GM21360 (cell line): Measurements from ENCODE around the gene PSMC3.
A peak's percentile ranks its signal among the peaks of the same experiment; 100 is the strongest.

ENCODE experiments used
- ATAC-seq: cut with Tn5 transposase; IDR thresholded peaks from one replicate; pipeline ENCODE4 v1.9.1; 2021; ENCODE audit warnings: mild to moderate bottlenecking, moderate library complexity; ENCODE audit not compliant: unreplicated experiment

PSMC3 gene

DNA sequence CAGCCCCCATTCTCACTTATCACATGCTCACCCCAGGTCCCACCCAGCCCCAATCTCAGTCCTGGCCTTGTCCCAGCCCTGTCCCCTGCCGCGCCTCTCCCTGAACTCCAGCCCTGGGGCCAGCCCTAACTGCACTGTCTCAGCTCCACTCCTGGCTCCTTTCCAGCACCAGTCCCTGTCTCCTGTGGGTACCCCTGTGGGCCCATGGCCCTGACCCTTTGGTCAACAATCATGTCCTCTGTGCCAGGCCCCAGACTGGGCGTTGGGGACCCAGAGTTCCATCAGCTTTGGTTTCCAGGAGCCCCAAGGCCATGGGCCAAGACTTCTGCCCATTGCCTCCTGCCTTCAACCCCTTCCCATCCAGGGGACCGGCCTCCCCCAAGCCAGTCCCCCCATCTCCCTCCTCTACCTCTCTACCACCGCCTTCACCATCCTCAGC is 48.6 kb downstream of the PSMC3 start:
- peak; percentile 2 for ATAC-seq

DNA sequence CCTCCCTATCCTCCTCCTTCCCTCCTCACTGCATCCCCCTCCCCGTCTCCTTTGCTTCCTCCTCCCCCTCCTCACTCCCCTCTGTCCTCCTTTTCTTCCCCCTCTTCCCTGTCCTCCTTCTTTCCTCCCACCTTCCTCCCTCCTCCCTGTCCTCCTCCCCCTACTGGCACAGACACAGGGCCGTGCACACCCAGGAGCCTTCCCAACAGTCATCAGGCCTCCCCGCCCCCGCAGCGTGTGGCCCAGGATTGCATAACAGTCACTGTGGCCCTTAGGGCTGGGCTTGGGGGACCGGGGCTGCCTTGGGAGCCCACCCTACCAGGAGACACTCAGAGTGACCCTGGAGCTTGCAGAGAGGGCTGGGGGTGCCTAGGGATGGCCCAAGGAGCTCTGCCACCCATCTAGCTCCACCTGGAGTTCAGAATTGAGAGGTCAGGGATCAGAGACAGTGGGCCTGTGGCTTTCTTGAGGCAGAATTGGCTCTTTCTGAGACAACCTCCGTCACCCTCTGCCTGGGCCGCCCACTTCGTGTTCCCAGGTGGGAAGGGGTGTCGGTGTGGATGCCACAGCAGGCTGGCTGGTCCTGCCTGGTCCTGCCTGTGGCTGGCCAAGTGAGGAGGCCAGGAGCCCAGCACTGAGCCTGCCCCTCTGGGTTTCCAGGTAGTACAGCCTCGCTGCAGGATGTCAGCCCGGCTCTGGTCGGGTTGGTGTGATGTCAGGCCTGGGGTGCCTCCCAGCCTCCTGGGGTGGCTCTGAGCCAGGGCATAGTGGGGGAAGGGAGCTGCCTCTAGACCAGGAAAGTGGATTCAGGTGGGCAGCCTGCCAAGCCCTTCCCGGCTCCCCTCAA is 49.5 kb downstream of the PSMC3 start:
- no peak for ATAC-seq

DNA sequence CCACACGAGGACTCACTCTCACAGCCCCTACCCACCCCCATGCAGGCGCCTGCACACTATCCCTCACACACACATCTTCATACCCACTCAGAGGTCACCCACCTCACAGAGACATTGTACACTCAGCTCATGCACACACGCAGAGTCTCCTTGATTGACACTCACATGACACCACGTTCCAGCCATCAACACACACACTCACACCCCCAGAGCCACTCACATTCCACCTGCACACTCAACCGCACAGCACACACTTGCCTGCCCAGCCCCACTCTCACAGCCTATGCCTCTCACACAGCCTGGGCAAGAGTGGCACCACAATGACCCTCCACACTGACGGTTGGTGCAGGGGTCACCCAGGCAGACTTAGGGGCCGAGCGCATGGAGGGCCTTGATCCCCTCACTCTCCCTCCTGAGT is 50.1 kb downstream of the PSMC3 start:
- ATAC-seq, result no peak

DNA sequence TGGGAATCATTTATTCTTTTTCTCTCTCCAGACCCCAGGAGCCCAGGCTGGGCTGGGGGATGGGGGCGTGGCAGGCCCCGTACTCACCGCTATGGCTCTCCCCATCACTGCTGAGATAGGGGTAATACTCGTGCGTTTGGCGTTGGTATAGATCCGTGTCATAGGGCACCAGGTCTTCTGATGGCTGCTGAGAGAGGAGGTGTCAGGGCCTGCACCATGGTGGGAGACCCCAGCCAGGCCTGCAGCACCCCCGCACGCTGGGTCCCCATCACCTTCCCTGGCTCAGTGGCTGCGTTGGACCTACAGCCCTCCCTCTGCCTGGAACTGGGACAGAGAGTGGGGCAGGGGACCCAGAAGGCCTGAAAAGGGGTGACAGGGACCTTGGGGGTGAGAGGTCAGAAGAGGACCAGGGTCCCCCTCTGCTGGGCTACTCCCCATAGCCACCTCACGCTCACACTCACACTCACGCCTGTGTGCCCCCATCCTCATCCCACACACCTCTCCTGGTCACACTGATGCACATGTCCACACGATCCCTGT is 50.6 kb downstream of the PSMC3 start:
- ATAC-seq, result no peak

DNA sequence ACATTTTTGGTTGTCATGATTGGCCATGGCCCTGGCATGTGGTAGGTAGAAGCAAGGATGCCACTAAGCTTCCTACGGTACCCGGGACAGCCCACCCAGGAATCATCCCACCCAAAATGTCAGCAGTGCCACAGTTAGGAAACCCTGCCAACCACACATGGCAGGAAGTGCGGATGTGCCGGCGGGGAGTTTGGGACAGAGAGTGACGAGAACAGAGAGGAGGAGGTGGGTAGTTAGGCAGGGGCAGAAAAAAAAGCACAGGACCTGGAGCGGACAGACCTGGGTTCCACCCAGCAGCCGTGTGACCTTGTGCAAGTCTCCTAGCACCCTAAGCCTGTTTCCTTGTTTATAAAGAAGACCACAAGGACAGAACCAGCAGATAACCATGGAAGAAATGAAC is 51.2 kb downstream of the PSMC3 start:
- no peak for ATAC-seq

DNA sequence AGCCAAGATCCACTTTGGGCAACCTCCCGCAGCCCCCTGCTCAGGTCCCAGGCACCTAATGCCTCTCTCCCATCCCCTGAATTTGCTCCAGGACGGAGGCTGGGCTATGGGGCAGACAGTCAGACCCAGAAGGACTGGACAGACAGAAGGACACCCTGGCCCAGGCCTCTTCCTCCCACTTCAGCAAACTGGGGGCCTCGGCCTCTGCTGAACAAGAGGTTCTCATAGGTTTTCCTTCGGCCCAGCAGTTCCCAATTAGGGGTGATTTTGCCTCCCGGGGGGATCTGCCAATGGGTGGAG is 51.6 kb downstream of the PSMC3 start:
- no peak for ATAC-seq

DNA sequence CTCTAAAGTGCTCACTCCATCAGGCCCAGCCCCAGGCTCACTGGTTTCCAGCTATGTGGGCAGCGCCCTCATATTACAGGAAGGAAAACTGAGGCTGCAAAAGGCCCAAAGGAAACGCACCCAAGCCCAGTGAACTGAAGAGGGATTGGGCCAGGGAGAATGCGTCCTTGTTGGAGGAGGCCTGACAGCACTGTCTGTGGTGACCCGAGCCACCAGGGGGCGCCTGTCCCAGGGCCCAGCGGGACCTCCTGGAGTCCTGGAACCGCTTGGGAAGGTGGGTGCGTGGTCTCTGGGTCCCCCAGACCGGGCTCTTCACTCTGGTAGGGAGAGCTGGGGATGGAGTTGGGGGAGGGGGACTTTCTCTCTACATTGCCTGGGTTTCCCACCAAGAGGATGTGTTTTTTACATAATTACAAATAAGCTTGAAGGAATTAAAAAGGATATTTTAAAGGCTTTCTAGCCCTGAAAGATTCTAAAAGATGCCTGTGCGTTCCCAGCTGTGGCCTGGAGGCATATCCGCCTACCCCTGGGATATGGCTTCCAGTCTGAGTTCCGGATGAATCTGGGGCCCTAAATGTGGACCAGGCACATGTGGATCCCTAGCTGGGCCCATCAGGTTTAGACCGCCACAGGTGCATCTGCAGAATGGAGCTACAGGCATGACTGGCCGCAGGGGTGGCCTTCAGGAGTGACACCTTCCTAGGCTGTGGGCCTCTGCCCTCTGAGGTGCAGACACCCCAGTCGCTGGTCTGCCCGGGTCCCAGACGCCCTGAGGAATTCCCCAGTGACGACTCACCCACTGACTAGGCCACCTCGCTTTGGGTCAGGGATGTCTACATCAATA is 52.1 kb downstream of the PSMC3 start:
- ATAC-seq, result peak; percentile 29

DNA sequence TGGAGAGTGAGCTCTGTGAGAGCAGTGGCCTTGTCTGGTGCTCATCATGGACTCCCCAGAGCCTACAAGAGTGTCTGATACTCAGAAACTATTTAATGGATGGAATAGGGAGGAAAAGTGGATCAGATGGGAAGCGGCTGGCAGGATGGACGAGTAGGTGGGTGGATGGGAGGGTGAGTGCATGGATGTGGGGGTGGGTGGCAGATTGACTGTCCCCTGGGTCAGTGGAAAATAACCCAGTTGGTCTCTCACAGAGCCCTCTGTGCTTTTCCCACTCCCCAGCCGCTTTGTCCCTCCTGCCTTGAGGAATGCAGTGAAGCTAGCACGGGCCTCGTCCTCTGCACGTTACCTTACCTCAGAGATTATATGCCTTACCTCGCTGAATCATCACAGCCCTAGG is 53.8 kb downstream of the PSMC3 start:
- ATAC-seq, result no peak

DNA sequence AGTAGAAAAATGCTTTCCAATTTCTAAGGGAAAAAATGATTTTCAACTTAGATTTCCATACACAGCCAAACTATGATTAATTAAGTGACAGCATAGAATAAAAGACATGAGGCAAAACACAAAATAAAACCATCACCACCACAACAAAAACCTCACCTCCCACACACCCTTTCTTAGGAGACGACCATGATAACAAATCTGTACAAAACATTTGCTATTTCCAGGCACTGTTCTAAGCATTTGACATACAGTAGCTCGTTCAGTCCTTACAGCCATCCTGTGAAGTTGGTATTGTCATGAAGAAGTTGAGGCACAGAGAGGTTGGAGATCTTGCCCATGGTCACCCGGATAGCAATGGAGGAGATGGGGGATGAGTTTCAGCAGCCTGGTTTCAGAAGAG is 56.6 kb downstream of the PSMC3 start:
- ATAC-seq, result no peak
